ENCODE results near the gene MED15.
A peak's percentile ranks its signal among the peaks of the same experiment; 100 is the strongest.
"Not testable (repeated sequence)": the region's sequence is repeated elsewhere in the genome, so short reads cannot be mapped to it uniquely, and the experiment has no call there.

MED15 gene, protein sequence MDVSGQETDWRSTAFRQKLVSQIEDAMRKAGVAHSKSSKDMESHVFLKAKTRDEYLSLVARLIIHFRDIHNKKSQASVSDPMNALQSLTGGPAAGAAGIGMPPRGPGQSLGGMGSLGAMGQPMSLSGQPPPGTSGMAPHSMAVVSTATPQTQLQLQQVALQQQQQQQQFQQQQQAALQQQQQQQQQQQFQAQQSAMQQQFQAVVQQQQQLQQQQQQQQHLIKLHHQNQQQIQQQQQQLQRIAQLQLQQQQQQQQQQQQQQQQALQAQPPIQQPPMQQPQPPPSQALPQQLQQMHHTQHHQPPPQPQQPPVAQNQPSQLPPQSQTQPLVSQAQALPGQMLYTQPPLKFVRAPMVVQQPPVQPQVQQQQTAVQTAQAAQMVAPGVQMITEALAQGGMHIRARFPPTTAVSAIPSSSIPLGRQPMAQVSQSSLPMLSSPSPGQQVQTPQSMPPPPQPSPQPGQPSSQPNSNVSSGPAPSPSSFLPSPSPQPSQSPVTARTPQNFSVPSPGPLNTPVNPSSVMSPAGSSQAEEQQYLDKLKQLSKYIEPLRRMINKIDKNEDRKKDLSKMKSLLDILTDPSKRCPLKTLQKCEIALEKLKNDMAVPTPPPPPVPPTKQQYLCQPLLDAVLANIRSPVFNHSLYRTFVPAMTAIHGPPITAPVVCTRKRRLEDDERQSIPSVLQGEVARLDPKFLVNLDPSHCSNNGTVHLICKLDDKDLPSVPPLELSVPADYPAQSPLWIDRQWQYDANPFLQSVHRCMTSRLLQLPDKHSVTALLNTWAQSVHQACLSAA

GRCh38 chr22:20507253-20508066 lies at the start of gene MED15:
Gene MED15, plus strand, starts transcription at chr22:20507610. Its CDS starts 69 bp downstream, at chr22:20507679.
- DNase-seq: peak; percentile 62

DNA sequence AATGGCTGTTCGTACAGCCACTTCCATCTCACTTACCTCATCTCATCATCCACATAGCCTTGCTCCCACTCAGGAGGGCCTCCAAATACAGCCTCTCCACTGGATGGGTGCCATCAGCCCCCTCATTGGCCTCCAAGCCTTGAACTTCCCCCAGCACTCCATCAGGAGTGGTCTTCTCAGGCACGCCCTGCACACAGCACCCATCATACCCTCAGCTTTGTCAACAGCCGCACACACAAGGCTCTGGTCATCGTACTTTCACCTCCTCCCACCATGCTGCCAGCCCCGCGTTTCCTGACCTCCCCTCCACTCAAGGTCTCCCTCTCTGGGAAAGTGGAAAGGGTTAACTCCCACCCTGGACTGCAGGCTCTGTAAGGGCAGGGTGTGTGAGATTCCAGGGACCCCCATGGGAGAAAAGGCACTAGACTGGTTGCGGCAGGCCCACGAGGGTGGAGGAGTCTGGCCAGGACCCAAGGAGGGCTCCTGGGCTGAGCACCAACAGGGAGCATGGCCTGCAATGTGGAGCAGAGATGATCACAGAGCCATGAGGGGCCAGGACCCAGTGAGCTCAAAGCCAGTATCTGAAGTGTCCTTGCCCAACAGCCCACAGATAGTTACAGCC lies 48.8 kb upstream of the MED15 start:
- no peak for DNase-seq

DNA sequence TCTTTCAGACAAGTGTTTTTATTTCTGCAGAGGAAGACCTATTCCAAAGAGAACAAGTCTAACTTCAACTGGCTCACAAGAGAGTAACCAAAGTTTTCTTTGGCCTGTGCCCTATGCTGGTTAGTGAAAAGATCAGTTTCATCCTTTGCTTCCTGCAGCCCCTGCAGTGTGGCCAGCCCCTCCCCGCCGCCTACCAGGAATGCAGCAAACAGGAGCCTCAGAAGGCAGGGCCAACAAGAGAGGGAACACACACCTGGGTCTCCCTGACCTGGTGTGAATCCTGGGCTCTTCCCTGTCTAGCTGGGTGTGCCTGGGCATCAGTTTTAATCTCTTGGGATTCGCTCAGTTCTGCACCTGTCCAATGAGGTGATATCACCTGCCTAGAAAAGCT lies 48.3 kb upstream of the MED15 start:
- DNase-seq: no peak

DNA sequence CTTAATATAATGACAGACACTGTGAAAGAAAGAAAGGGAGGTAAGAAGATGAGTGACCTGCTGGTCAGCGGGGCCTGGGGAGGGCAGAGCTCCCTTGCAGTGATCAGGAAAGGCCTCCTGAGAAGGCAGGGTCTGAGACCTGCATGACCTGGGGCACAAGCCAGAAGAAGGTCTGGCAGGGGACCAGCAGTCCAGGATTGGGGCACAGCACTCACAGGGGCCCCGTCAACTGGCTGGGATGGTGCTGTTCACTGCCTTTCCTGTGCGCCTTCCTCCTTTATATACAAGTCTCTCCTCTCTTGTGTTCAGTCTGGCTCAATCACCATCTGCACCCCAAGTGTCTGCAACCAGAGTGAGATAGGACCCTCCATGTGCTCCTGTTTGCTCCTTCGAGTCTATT lies 47.5 kb upstream of the MED15 start:
- no peak for DNase-seq

DNA sequence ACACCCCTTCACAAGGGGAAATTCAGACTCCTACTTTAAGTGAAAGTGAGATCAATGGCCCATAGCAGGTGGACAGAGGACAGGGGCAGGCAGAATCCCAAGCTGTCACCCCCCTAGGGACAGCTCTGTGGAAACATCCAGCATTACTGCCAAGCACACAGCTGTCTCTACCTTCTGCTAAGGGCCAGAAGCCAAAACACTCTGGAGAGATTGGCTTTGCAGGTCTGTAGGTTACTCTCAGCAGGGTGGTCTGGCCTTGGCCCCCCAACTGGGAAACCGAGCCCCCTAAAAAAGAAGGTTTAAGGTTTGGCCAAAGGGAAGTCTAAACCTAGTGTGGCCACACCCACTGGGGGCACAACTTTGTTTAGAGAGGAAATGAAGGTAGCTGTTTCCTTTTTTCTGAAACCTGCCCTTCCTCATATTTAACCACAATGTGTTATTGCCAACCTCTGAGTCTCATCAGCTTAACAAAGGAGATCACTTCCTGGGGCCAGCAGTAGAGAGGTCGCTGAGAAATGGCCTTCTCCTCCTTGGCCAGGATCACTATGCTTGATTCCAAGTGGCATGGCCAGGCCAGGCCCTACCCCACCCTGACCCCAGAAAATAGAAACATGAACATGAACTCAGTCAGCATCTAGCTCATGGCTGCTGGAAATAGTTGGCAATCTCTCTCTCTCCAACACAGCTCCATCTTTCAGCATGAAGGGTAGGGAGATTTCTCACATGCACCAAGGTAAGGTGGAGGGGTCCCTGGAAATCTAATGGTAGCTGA lies 43.9 kb upstream of the MED15 start:
- no peak for DNase-seq

DNA sequence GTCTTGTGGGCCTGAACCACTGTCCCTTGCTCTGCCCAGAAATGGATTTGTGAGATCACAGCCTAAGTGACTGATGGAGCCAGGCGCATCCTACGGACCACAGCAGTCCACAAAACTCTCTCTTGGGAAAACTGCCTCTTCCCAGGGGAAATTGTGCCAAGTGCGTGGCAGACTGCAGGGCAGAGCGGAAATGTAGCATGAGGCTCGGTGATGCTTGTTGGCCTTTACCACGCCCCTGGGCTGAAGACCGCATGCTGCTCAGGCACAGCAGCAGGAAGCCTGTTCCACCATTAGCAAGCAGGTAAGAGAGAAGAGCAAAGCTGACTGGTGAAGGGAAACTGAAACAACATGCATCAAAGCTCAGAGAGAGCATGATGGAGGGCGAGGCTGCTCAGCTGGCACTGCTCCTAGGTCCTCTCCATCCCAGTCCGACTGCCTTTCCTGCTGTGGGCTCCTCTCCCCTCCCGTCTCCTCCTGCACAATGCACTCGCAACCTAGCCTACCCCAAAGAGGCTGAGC lies 43.3 kb upstream of the MED15 start:
- DNase-seq: no peak

- no peak for DNase-seq
Observed at GRCh38 chr22:20464912-20465758, 42.3 kb upstream of the MED15 start.

DNA sequence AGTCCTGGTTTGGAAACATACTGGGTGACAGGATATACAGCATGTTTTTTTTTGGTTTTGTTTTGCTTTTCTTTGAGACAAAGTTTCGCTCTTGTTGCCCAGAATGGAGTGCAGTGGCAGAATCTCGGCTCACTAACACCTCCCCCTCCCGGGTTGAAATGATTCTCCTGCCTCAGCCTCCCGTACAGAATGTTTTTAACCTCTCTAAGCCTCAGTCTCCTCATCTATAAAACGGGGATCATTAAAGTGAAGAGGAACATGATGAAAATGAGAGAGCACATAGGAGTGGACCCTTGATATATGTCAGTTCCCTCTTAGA lies 41.7 kb upstream of the MED15 start:
- no peak for DNase-seq

DNA sequence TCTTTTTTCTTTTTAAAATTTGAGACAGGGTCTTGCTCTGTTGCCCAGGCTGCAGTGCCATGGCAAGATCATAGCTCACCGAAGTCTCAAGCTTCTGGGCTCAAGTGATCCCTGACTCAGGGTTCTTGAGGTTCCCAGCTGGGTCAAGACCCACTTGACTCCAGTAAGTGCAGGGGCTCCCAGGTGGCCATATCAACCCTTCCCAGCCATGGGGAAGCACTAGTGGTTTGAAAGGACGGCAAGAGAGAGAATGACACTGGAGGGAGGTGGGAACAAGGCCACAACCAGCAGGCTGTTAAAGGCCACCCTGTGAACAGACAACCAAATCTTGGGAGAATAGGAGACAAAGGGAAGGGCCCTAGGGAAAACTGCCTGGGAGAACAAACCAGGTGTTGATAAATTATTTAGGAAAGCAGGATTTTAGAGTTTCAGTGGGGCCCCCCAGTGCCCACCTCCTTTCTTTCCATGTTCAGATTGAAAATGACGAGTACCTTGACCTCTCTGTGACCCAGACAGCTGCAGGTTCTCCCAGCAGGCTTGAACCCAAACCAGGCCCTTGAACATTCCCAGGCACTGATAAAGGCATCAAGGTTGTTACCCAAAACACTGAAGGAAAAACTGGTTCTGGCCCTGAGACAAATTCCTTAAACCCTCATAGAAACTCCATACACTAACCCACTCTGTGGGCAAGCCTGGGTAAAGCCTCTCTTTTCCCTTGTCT lies 40.6 kb upstream of the MED15 start:
- DNase-seq: no peak

GRCh38 chr22:20469110-20469868 lies 38.1 kb upstream of the MED15 start:
- no peak for DNase-seq

GRCh38 chr22:20470525-20470924 lies 36.9 kb upstream of the MED15 start:
- DNase-seq: not testable (repeated sequence)

DNA sequence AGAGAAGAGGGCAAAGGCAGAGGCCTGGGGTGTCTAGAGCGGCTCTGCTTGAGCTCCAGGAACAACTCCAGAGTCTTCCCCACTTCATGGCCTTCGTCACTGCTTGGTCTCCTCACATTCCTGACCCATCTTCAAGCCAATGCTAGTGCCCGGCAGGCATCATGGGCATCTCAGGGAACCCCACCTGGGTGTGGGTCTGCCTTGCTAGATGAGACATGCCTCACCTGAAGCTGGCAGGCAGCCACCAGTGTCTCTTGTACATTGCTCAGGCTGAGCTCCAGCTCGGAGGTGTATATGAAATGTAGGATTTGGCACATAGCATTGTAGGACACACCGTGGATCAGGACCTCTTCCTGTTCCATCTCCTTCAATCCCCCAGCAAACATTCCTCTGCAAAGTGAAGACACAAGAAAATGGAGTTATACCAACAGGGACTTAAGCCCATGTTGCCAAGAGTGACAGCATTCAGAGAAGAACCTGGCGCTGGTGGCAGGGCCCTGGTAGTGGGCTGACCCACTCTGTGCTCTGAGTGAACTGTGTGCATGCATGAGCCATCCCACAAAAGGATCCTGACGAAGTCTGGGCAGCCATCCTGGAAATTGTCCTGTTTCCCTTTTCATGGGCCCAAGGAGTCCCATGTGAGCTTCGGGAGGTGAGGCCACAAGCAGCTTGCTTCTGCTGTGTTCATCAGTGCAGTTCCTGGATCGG lies 36.1 kb upstream of the MED15 start:
- no peak for DNase-seq

GRCh38 chr22:20472629-20473442 lies 34.6 kb upstream of the MED15 start:
- no peak for DNase-seq

DNA sequence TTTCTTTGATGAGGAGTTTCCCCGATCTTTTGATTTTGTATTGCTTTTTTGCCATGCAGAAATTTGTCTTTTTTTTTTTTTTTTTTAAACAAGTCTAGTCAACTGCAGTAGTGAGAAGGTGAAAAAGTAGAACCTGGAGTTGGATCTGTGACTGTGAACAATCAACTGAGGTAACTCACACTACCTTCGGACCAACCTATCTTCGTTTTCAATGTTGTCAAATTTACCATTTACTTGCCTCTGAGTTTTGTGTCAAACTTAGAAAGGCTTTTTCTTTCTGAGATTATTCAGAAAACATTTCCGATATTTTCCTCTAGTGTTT lies 32.3 kb upstream of the MED15 start:
- no peak for DNase-seq

GRCh38 chr22:20475569-20475968 lies 31.8 kb upstream of the MED15 start:
- DNase-seq: not testable (repeated sequence)

DNA sequence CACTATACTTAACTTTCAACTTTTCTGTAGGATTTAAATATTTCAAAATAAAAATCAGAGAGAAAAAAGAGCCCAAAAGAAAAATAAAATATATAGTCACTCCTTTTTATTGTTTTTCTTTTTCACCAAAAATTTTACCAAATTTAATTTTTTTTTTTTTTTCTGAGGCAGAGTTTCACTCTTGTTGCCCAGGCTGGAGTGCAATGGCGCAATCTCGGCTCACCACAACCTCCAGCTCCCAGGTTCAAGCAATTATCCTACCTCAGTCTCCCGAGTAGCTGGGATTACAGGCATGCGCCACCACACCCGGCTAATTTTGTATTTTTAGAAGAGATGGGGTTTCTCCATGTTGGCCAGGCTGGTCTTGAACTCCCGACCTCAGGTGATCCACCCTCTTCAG lies 29.4 kb upstream of the MED15 start:
- not testable (repeated sequence) for DNase-seq

GRCh38 chr22:20479612-20480196 lies 27.7 kb upstream of the MED15 start:
- DNase-seq: no peak

DNA sequence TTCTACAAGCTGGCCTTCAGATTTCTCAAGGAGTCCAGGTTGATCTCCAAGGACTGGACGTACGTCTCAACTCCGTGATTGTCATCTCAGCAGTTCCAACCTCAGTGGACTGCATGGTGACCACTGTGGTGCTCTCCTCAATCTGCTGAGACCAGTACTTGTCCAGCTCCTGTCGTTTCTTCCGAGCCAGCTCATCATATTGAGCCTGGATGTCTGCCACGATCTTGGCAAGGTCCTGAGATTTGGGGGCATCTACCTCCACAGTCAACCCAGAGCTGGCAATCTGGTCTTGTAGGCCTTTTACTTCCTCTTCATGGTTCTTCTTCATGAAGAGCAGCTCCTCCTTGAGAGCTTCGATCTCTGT lies 24.3 kb upstream of the MED15 start:
- DNase-seq: not testable (repeated sequence)
